Stimulated activated CD8-positive, alpha-beta memory T cell treated with anti-CD3 and anti-CD28 coated beads, Interleukin-12 subunit alpha, Interleukin-12 subunit beta, amount 100 ng/mL, for 1 hour (primary cell): ENCODE data around the gene BTBD10.
A peak's percentile ranks its signal among the peaks of the same experiment; 100 is the strongest.

Experiments
- DNase-seq: peaks from one replicate; pipeline ENCODE4 v3.0.0-alpha.2; 2020; ENCODE audit warnings: low read depth

The BTBD10 gene

GRCh38 chr11:13462901-13463778, at the start of gene BTBD10:
BTBD10 (minus strand) TSS chr11:13463222; CDS start chr11:13445124, 18,098 bp downstream.
- peak; percentile 83 for DNase-seq

DNA sequence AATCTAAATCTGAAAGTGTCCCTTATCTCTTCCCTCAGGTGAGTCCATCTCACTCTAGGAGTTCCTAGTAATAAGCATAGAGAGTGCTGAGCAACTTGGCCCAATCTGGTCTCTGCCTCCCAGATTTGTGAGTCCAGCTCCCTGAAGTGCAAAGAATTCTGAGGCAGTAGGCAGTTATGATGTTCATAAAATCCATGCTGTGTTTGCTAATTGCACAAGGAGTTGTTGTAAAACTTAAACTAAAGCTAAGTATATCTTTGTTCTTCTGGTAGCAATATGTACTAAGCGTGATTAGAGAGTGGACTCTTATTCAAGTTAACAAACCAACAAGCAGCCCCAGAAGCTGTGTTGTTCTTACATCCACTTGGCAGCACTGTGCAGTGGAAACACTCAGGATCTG, 40.4 kb upstream of the BTBD10 start:
- no peak for DNase-seq

DNA sequence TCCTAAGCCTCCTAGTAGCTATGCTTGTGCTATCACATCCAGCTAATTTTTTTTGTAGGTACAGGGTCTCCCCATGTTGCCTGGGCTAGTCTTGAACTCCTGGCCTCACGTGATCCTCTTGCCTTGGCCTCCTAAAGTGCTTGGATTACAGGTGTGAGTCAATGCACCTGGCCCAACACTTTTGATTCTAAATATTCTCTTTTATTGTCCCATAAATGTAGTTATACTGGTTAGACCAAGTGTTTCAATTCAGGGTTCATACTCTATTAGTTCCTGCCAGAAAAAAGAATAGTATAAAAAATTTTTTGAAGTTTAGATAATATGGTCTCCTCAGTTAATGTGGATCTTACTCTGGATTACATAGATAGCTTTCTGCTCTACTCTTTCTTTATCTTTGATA, 39.5 kb upstream of the BTBD10 start:
- DNase-seq: no peak

GRCh38 chr11:13495929-13496328, 32.9 kb upstream of the BTBD10 start, which contains the start of gene PTH:
PTH (minus strand) TSS chr11:13495997; CDS start chr11:13492855, 3,142 bp downstream.
- no peak for DNase-seq

GRCh38 chr11:13494051-13494450, 31.0 kb upstream of the BTBD10 start:
- DNase-seq: no peak

DNA sequence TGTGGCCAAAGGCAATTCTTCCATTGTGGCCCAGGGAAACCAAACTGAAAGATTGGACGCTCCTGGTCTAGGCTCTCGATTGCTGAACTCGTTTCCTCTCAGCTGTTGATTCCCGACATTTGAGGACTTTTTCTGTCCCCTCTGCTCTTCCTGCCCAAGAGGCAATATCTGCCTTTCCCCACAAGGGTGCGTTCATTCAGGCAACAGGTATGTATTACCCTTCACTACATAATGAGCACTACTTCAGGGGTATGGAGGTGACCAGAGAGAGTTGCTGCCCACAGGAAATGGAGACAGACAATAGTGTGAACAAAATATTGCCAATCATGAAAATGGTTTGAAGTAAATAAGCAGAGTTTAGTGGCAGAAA, 24.6 kb upstream of the BTBD10 start:
- no peak for DNase-seq

- peak; percentile 42 for DNase-seq
Observed at GRCh38 chr11:13486926-13487660, 24.1 kb upstream of the BTBD10 start.

- DNase-seq: no peak
Observed at GRCh38 chr11:13480198-13480597, 17.2 kb upstream of the BTBD10 start.

GRCh38 chr11:13479688-13480087, 16.7 kb upstream of the BTBD10 start:
- no peak for DNase-seq

DNA sequence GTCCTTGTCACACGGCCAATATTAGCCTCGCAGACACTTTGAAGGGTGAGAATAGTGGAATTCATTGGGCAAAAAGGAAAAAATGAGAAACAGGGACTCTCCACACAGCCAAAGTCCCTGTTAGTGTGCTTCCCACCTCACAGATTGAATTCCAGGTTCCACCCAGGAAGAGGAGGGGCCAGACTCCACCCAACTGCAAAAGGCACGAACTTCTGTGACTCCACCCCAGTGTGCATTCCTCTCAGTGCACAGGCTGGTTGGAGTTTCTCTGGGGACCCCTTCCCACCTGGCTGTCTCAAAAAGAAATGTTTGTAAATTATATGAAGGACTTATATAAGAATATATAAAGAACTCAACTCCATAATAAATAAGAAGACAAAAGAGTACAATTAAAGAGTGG, 12.1 kb upstream of the BTBD10 start:
- DNase-seq: no peak

DNA sequence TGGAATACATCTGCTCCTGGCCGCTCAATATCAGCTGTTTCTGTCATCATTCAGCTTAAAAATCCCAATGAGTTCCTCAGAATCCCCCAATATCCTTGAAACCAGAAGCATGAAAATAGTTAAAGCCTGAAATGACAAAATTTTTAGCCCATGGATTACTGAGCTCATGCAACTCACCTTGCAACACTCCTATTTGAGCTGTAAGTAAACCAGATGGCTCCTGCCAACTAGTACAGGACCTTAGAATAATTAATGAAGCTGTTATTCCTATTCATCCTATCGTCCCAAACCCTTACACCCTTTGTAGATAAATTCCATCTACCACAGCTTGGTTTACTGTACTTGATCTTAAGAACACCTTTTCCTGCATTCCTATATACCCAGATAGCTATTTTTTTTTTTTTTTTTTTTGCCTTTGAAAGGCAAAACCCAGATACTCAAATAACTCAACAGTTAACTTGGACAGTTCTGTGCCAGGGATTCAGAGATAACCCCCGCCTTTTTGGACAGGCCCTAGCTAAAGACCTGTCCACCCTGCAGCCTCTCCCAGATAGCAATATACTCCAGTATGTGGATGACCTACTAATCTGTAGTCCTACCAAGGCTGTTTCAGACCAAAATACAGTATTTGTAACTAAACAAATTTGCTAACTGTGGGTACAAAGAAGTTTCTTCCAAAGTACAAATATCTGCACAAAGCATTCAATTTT, 10.1 kb upstream of the BTBD10 start:
- DNase-seq: no peak

- DNase-seq: no peak
Observed at GRCh38 chr11:13468750-13469149, 5.7 kb upstream of the BTBD10 start.

DNA sequence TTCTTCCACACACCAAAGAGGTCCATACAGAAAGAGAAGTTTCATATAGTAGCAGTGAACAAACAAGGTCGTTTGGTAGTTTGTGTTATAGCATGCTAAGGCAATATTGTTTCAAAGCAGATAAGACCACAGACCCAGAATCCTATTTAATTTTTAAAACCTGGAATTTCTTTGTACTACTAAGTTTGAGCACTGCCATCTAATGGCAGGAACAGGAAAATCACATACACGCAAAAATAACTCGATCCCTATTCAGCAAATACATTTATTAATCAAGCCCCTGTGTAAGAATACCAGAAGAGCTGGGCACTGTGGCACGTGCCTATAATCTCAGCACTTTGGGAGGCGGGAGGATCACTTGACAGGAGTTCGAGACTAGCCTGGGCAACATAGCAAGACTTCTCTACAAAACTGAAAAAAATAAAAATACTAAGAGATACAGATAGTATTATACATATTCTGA, 2.9 kb upstream of the BTBD10 start:
- no peak for DNase-seq

GRCh38 chr11:13463779-13464290, 813 bp upstream of the BTBD10 start:
- DNase-seq: no peak

- DNase-seq: peak; percentile 29
Observed at GRCh38 chr11:13462311-13462900, 616 bp downstream of the BTBD10 start.

- DNase-seq: no peak
Observed at GRCh38 chr11:13461291-13461690, 1.7 kb downstream of the BTBD10 start.

DNA sequence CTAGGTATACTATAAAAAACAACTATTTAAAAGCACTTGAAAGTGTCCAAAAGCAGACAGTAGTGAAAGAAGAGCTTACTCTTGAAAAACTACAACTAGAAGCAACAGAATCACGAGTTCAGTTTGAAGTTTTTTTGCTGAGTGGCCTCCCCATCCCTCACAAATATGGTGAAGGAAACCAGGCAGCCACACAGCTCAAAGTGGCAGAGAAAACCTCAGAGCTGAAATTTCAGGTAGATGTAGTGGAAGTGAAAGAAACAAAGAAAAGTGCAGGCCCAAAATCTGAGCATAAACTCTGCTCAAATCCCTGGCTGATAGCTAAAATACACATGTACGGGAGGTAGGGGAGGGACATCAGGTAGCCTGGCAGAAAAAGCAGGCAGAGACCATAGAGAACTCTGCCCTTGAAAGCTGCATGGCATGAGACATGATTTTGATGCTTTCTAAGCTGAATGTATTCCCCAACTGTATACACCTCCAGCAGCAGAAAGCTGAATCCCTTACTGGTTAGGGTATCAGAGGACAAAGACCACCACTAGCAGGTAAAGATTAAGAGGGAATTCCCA, 12.1 kb downstream of the BTBD10 start:
- no peak for DNase-seq

- DNase-seq: no peak
Observed at GRCh38 chr11:13449522-13449921, 13.5 kb downstream of the BTBD10 start.

- DNase-seq: no peak
Observed at GRCh38 chr11:13448876-13449275, 14.1 kb downstream of the BTBD10 start.

DNA sequence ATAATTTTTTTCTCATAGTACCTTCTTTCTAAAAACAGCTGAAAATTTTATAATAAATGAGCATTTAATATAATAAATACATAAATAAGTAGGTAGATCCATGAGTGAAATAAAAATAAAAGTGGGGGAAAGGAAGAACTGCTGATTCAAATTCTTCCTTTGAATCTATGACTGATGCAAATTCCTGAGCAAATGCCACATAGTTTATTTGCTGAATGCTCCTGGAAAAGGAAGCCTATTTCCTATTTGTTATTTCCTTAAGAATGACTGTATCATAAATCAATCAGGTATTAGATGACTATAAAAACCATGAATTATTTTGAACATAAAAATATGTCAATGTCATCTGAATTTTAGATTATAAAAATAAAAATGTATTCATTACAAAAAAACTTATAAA, 16.6 kb downstream of the BTBD10 start:
- no peak for DNase-seq

- DNase-seq: no peak
Observed at GRCh38 chr11:13445588-13445987, 17.4 kb downstream of the BTBD10 start.
